Measurements from ENCODE around the gene CHST14.
"Not testable (repeated sequence)": the region's sequence is repeated elsewhere in the genome, so short reads cannot be mapped to it uniquely, and the experiment has no call there.

Gene CHST14

GRCh38 chr15:40449275-40449674, 21.5 kb upstream of the CHST14 start:
- DNase-seq (ENCODE audit: insufficient read length, low spot score), result no peak
- TF ChIP-seq PAX5 (IDR thresholded peaks at IDR 0.05; ENCODE audit: insufficient read depth, low read length, severe bottlenecking) (no peak), POLR2A (IDR thresholded peaks at IDR 0.05; ENCODE audit: low read depth, low read length) (no peak), SPI1 (IDR thresholded peaks at IDR 0.05; ENCODE audit: low read depth, low read length) (no peak), POLR2AphosphoS5 (IDR thresholded peaks at IDR 0.05; ENCODE audit: low read depth, low read length) (no peak)
- no peak for FAIRE-seq

GRCh38 chr15:40450047-40450446, 20.7 kb upstream of the CHST14 start:
- no peak for DNase-seq (ENCODE audit: insufficient read length, low spot score)
- no peak for TF ChIP-seq POLR2A (IDR thresholded peaks at IDR 0.05; ENCODE audit: low read depth, low read length)
- TF ChIP-seq POU2F2 (IDR thresholded peaks at IDR 0.05; ENCODE audit: low read depth, low read length), result no peak
- TF ChIP-seq TAF1 (IDR thresholded peaks at IDR 0.05; ENCODE audit: low read depth, low read length), result no peak
- TF ChIP-seq PAX5 (IDR thresholded peaks at IDR 0.05; ENCODE audit: insufficient read depth, low read length, severe bottlenecking), result no peak
- no peak for TF ChIP-seq SPI1 (IDR thresholded peaks at IDR 0.05; ENCODE audit: low read depth, low read length)
- TF ChIP-seq POLR2AphosphoS5 (IDR thresholded peaks at IDR 0.05; ENCODE audit: low read depth, low read length), result no peak
- no peak for FAIRE-seq

GRCh38 chr15:40451527-40452158, 19.1 kb upstream of the CHST14 start:
- DNase-seq (ENCODE audit: insufficient read length, low spot score) (no peak), FAIRE-seq (peak; percentile 26)
- no peak for TF ChIP-seq POLR2AphosphoS5 (IDR thresholded peaks at IDR 0.05; ENCODE audit: low read depth, low read length)
- TF ChIP-seq POU2F2 (IDR thresholded peaks at IDR 0.05; ENCODE audit: low read depth, low read length), result no peak
- TF ChIP-seq SPI1 (IDR thresholded peaks at IDR 0.05; ENCODE audit: low read depth, low read length), result no peak
- TF ChIP-seq PAX5 (IDR thresholded peaks at IDR 0.05; ENCODE audit: insufficient read depth, low read length, severe bottlenecking), result no peak
- no peak for TF ChIP-seq TAF1 (IDR thresholded peaks at IDR 0.05; ENCODE audit: low read depth, low read length)
- TF ChIP-seq POLR2A (IDR thresholded peaks at IDR 0.05; ENCODE audit: low read depth, low read length), result no peak

GRCh38 chr15:40452296-40453090, 18.3 kb upstream of the CHST14 start:
- no peak for TF ChIP-seq PAX5 (IDR thresholded peaks at IDR 0.05; ENCODE audit: insufficient read depth, low read length, severe bottlenecking)
- FAIRE-seq, result peak; percentile 88
- no peak for DNase-seq (ENCODE audit: insufficient read length, low spot score)

GRCh38 chr15:40453941-40454340, 16.8 kb upstream of the CHST14 start:
- DNase-seq (ENCODE audit: insufficient read length, low spot score), result not testable (repeated sequence)
- FAIRE-seq, result peak; percentile 86

GRCh38 chr15:40454904-40455391, 15.8 kb upstream of the CHST14 start:
- DNase-seq (ENCODE audit: insufficient read length, low spot score) (no peak), FAIRE-seq (no peak)

GRCh38 chr15:40456299-40456712, 14.5 kb upstream of the CHST14 start:
- DNase-seq (ENCODE audit: insufficient read length, low spot score) (no peak), FAIRE-seq (no peak)
- TF ChIP-seq POU2F2 (IDR thresholded peaks at IDR 0.05; ENCODE audit: low read depth, low read length) (no peak), PAX5 (IDR thresholded peaks at IDR 0.05; ENCODE audit: insufficient read depth, low read length, severe bottlenecking) (no peak), POLR2AphosphoS5 (IDR thresholded peaks at IDR 0.05; ENCODE audit: low read depth, low read length) (no peak), TAF1 (IDR thresholded peaks at IDR 0.05; ENCODE audit: low read depth, low read length) (no peak), SPI1 (IDR thresholded peaks at IDR 0.05; ENCODE audit: low read depth, low read length) (no peak), POLR2A (IDR thresholded peaks at IDR 0.05; ENCODE audit: low read depth, low read length) (no peak)

More at GRCh38 chr15:40454904-40455391, 15.8 kb upstream of the CHST14 start:
- no peak for TF ChIP-seq SPI1 (IDR thresholded peaks at IDR 0.05; ENCODE audit: low read depth, low read length)
- TF ChIP-seq POU2F2 (IDR thresholded peaks at IDR 0.05; ENCODE audit: low read depth, low read length), result no peak
- no peak for TF ChIP-seq TAF1 (IDR thresholded peaks at IDR 0.05; ENCODE audit: low read depth, low read length)
- no peak for TF ChIP-seq PAX5 (IDR thresholded peaks at IDR 0.05; ENCODE audit: insufficient read depth, low read length, severe bottlenecking)
- TF ChIP-seq POLR2A (IDR thresholded peaks at IDR 0.05; ENCODE audit: low read depth, low read length), result no peak
- TF ChIP-seq POLR2AphosphoS5 (IDR thresholded peaks at IDR 0.05; ENCODE audit: low read depth, low read length), result no peak

- FAIRE-seq, result no peak
- TF ChIP-seq POU2F2 (IDR thresholded peaks at IDR 0.05; ENCODE audit: low read depth, low read length) (no peak), PAX5 (IDR thresholded peaks at IDR 0.05; ENCODE audit: insufficient read depth, low read length, severe bottlenecking) (no peak), SPI1 (IDR thresholded peaks at IDR 0.05; ENCODE audit: low read depth, low read length) (peak; percentile 33; the same call in 1 of the 2 replicates)
- DNase-seq (ENCODE audit: insufficient read length, low spot score), result no peak
Measured at GRCh38 chr15:40456738-40457137, 14.0 kb upstream of the CHST14 start.

GRCh38 chr15:40458495-40459371, 12.1 kb upstream of the CHST14 start:
- FAIRE-seq, result no peak
- no peak for TF ChIP-seq POU2F2 (IDR thresholded peaks at IDR 0.05; ENCODE audit: low read depth, low read length)
- no peak for TF ChIP-seq POLR2A (IDR thresholded peaks at IDR 0.05; ENCODE audit: low read depth, low read length)
- no peak for TF ChIP-seq TAF1 (IDR thresholded peaks at IDR 0.05; ENCODE audit: low read depth, low read length)
- TF ChIP-seq POLR2AphosphoS5 (IDR thresholded peaks at IDR 0.05; ENCODE audit: low read depth, low read length), result no peak
- TF ChIP-seq PAX5 (IDR thresholded peaks at IDR 0.05; ENCODE audit: insufficient read depth, low read length, severe bottlenecking), result no peak
- no peak for TF ChIP-seq SPI1 (IDR thresholded peaks at IDR 0.05; ENCODE audit: low read depth, low read length)
- DNase-seq (ENCODE audit: insufficient read length, low spot score), result no peak
